Activated CD4-positive, alpha-beta T cell treated with anti-CD3 and anti-CD28 coated beads for 1 hour (primary cell): ENCODE measurements around the gene THY1.

Experiments
- DNase-seq: peaks from one replicate; pipeline ENCODE4 v3.0.0-alpha.2; 2020

THY1 gene

GRCh38 chr11:119368121-119369034 is 54.6 kb downstream of the THY1 start:
- no peak for DNase-seq

- DNase-seq: no peak
Measured at GRCh38 chr11:119367661-119368120, 55.3 kb downstream of the THY1 start.
